GM21825 (cell line): ENCODE results near the gene GPRASP1.
"Not testable (repeated sequence)": the region's sequence is repeated elsewhere in the genome, so short reads cannot be mapped to it uniquely, and the experiment has no call there.

Experiments used
- ATAC-seq: cut with Tn5 transposase; IDR thresholded peaks from one replicate; pipeline ENCODE4 v1.9.1; 2021; ENCODE audit warnings: mild to moderate bottlenecking, moderate library complexity; ENCODE audit not compliant: unreplicated experiment

GPRASP1 gene

GRCh38 chrX:102651242-102652011 lies at the start of gene GPRASP1:
GPRASP1 (plus strand) TSS chrX:102651483; CDS start chrX:102653914, 2,431 bp downstream.
- ATAC-seq = no peak

- no peak for ATAC-seq
Observed at GRCh38 chrX:102604327-102604726, 47.0 kb upstream of the GPRASP1 start.

DNA sequence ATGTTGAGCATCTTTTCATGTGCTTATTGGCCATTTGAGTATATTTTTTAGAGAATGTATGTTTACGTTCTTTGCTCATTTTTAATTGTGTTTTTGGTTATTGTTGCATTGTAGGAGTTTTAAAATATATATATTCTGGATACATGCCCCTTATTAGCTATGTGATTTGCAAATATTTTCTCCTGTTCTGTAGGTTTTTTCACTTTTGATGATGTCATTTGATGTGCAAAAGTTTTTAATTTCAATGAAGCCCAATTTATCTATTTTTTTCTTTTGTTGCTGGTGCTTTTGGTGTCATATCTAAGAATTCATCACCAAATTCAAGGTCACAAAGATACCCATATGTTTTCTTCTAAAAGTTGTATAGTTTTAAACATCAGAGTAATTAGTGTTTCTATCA lies 45.2 kb upstream of the GPRASP1 start:
- ATAC-seq = no peak

DNA sequence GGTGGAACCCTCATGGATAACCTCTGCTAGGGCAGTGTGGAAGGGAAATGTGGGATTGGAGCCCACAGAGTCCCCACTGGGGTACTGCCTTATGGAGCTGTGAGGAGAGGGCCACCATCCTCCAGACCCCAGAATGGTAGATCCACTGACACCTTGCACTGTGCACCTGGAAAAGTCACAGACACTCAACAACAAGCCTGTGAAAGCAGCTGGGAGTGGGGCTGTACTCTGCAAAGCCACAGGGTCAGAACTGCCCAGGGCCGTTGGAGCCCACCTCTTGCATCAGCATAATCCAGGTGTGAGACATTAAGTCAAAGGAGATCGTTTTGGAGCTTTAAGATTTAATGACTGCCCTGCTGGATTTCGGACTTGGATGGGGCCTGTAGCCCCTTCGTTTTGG lies 40.4 kb upstream of the GPRASP1 start:
- ATAC-seq = no peak

GRCh38 chrX:102624105-102624504 lies 27.2 kb upstream of the GPRASP1 start:
- no peak for ATAC-seq

DNA sequence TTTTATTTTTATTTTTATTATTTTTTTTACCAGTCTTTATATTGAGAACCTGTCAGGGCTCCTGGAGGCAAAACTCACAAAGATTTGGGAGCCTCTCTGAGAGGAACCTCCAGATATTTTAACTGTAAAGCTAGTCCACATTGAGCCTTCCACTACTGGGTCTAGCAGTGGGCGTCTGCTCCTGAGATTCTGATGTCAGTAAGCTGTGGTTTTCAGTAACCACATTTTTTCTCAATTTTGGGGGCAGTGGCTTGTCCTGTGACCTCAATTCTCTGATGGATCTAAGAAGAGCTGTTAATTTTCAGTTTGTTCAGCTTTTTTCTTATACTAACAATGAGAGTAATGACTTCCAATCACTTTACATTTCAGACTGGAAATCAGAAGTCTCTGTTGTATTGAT lies 23.6 kb upstream of the GPRASP1 start:
- ATAC-seq = no peak

DNA sequence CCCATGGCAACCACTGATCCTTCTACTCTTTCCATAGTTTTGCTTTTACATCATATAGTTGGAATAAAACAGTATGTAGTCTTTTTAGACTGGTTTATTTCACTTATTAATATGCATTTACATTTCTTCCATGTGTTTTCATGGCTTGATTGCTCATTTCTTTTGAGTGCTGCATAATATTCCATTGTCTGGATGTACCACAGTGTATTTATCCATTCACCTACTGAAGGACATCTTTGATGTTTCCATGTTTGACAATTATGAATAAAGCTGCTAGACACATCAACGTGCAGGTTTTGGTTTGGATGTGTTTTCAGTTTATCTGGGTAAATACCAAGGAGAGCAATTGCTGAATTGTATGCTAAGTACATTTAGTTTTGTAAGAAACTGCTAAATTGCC lies 13.7 kb upstream of the GPRASP1 start:
- ATAC-seq = no peak

DNA sequence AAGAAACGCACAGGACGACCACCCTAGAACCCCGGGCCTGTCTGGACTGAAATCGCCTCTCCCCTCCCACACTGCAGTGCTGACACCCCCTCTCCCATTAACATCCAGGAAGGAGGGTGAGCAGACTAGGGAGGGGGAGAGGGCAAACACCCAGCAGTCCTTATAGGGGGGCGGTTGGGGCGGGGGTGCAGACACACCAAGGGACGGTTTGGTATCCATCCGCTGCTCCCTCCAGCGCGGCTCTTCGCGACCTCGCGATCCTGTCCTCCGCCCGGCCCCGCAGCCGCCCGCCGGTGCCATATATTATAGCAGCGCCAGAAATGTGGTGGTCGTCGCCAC lies 411 bp upstream of the GPRASP1 start:
- no peak for ATAC-seq

- peak; percentile 64 for ATAC-seq
Observed at GRCh38 chrX:102652031-102652688, 877 bp downstream of the GPRASP1 start.

DNA sequence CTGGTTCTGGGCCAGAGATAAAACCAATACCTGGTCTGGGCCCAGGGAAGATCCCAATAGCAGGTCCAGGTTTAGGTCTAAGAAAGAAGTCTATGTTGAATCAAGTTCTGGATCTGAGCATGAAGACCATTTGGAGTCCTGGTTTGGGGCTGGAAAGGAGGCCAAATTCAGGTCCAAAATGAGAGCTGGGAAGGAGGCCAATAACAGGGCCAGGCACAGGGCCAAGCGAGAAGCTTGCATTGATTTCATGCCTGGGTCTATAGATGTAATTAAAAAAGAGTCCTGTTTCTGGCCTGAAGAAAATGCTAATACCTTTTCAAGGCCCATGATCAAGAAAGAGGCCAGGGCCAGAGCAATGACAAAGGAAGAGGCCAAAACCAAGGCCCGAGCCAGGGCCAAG lies 3.4 kb downstream of the GPRASP1 start:
- no peak for ATAC-seq

GRCh38 chrX:102658556-102658955 lies 7.3 kb downstream of the GPRASP1 start:
- no peak for ATAC-seq

DNA sequence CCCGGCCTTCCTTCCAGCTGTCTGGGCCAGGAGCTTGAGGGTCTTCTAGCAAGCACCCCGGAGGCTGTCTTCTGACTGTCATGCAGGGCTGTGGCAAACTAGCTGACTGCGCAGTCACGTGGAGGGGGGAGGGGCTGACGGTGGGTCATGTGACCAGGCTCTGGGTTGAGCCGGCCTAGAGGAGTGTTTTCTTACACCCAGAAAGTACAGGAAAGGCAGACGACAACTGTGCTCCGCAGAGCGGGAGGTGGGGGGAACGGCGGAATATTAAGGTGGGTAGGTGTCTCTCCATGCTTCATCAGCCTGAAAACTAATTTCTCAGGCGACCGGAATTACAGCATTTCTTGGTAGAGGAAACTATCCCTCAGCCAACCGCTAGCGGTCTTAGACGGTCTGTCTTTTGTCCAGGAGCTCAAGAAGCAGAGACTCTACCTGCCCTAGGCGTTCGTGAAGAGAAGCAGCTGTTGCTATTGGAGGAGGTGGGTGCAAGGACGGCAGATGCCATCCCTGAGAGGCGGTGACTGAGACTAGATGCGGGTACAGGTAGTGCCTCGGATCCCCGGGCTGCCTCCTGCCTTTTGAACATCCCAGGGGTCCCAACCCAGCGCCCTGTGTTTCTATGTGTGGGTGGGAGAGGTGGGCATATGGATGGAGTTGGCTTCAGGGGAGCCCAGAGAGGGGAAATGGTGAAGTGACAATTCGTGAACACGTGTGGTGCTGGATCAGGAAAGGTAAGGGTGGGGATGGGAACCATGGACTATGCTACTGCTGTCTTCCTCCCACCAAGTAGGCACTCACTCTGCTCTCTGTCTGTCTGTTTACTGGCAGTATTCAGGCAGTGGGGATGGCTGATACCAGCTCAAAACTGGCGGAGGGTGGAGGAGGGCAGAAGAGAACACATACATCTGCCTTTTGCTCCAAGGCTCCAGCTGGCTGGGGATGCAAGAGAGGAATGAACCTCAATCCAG lies 8.8 kb downstream of the GPRASP1 start:
- peak; percentile 98 for ATAC-seq

DNA sequence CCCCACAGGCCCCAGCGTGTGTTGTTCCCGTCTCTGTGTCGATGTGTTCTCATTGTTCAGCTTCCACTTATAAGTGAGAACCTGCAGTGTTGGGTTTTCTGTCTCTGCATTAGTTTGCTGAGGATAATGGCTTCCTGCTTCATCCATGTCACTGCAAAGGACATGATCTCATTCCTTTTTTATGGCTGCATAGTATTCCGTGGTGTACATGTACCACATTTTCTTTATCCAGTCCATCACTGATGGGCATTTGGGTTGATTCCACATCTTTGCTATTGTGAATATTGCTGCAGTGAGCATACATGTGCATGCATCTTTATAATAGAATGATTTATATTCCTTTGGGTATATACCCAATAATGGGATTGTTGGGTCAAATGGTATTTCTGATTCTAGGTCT lies 12.5 kb downstream of the GPRASP1 start:
- not testable (repeated sequence) for ATAC-seq

- ATAC-seq = not testable (repeated sequence)
Observed at GRCh38 chrX:102667034-102667433, 15.8 kb downstream of the GPRASP1 start.

GRCh38 chrX:102669526-102669925 lies 18.2 kb downstream of the GPRASP1 start:
- ATAC-seq = no peak

GRCh38 chrX:102672856-102673255 lies 21.6 kb downstream of the GPRASP1 start:
- ATAC-seq = no peak

- not testable (repeated sequence) for ATAC-seq
Observed at GRCh38 chrX:102677479-102677878, 26.2 kb downstream of the GPRASP1 start.

- no peak for ATAC-seq
Observed at GRCh38 chrX:102684772-102685520, 33.7 kb downstream of the GPRASP1 start.

- ATAC-seq = no peak
Observed at GRCh38 chrX:102694749-102695148, 43.5 kb downstream of the GPRASP1 start.

GRCh38 chrX:102696306-102696705 lies 45.0 kb downstream of the GPRASP1 start:
- no peak for ATAC-seq

- ATAC-seq = no peak
Observed at GRCh38 chrX:102697494-102697893, 46.2 kb downstream of the GPRASP1 start.
